Measurements from ENCODE around the gene MMP28.
"Not testable (repeated sequence)": the region's sequence is repeated elsewhere in the genome, so short reads cannot be mapped to it uniquely, and the experiment has no call there.

MMP28 gene

GRCh38 chr17:35757243-35757642 lies 38.2 kb downstream of the MMP28 start:
- TF ChIP-seq ZFX (IDR thresholded peaks at IDR 0.05) (no peak), CTCF (conservative IDR thresholded peaks at IDR 0.05) (no peak)

GRCh38 chr17:35752945-35753764 lies 42.3 kb downstream of the MMP28 start, which contains the start of gene GAS2L2:
Gene GAS2L2, minus strand, starts transcription at chr17:35753239. Its CDS starts 389 bp downstream, at chr17:35752850.
- TF ChIP-seq ZFX (IDR thresholded peaks at IDR 0.05) (no peak), CTCF (conservative IDR thresholded peaks at IDR 0.05) (no peak)

More at GRCh38 chr17:35757243-35757642, 38.2 kb downstream of the MMP28 start:
- no peak overlapping the region for H3K27ac ChIP-seq

GRCh38 chr17:35752471-35752870 lies 43.0 kb downstream of the MMP28 start:
- peak overlapping the region; percentile 48 for H3K27ac ChIP-seq
- TF ChIP-seq ZFX (IDR thresholded peaks at IDR 0.05), result no peak

More at GRCh38 chr17:35752945-35753764, 42.3 kb downstream of the MMP28 start, which contains the start of gene GAS2L2:
- H3K27ac ChIP-seq, result peak within 1 kb of the TSS; percentile 48

- H3K27ac ChIP-seq, result not testable (repeated sequence)
These were observed 43.9 kb downstream of the MMP28 start for GRCh38 chr17:35751541-35751940.

- TF ChIP-seq CTCF (conservative IDR thresholded peaks at IDR 0.05), result no peak
- TF ChIP-seq ZFX (IDR thresholded peaks at IDR 0.05), result no peak
- no peak overlapping the region for H3K27ac ChIP-seq
These were observed 44.7 kb downstream of the MMP28 start for GRCh38 chr17:35750526-35751395.

- H3K27ac ChIP-seq, result no peak overlapping the region
- TF ChIP-seq CTCF (conservative IDR thresholded peaks at IDR 0.05), result no peak
- TF ChIP-seq ZFX (IDR thresholded peaks at IDR 0.05), result no peak
These were observed 45.7 kb downstream of the MMP28 start for GRCh38 chr17:35749560-35750412.

- no peak for TF ChIP-seq CTCF (conservative IDR thresholded peaks at IDR 0.05)
- TF ChIP-seq ZFX (IDR thresholded peaks at IDR 0.05), result no peak
- H3K27ac ChIP-seq, result peak overlapping the region; percentile 55
These were observed 46.5 kb downstream of the MMP28 start for GRCh38 chr17:35748979-35749378.
